H1 (cell line): Measurements from ENCODE around the gene DCUN1D3. TPM values are rescaled to one million over a fixed set of nuclear protein-coding genes. Genes with fewer than 3 reads are reported as not detected.

Experiments used
- BRCA1 ChIP-seq: IDR thresholded peaks from 2 replicates; pipeline ENCODE4 v1.6.1; 2012; ENCODE audit warnings: low read depth, low read length, improper control_type of control experiment
- CBX5 ChIP-seq: fragments of 300-800, 300-1000 bp; sonication (generic); IDR thresholded peaks from 2 replicates; pipeline ENCODE4 v1.7.1; 2016; ENCODE audit warnings: antibody characterized with exemption, low read length, low read depth
- CBX8 ChIP-seq: fragments of 300-800, 300-1000 bp; sonication (generic); IDR thresholded peaks from 2 replicates; pipeline ENCODE4 v1.7.1; 2016; ENCODE audit warnings: low read depth, low read length, borderline replicate concordance
- EZH2 ChIP-seq: fragments of 200-600 bp; sonication (generic); IDR thresholded peaks from 2 replicates; pipeline ENCODE4 v1.7.1; 2012; ENCODE audit warnings: low read depth, mild to moderate bottlenecking, moderate library complexity, low read length, inconsistent platforms; ENCODE audit not compliant: severe bottlenecking
- HDAC2 ChIP-seq, 2 experiments: fragments of 300-600 bp in 1 of 2; sonication (generic) in 1 of 2; IDR thresholded peaks; 2 replicates each; pipeline ENCODE4 v1.6.1; 2011 to 2012; ENCODE audit warnings: low read depth in 2 of 2, low read length in 2 of 2, mild to moderate bottlenecking in 2 of 2, moderate library complexity in 2 of 2, borderline replicate concordance in 1 of 2, inconsistent platforms in 1 of 2
- SIRT6 ChIP-seq: IDR thresholded peaks from one replicate; pipeline ENCODE4 v1.7.1; 2012; ENCODE audit warnings: low read length, inconsistent platforms
- SIX5 ChIP-seq: IDR thresholded peaks from 2 replicates; pipeline ENCODE4 v1.6.1; 2011; ENCODE audit warnings: mild to moderate bottlenecking, low read depth, low read length
- SRF ChIP-seq: IDR thresholded peaks from 2 replicates; pipeline ENCODE4 v1.6.1; 2011; ENCODE audit warnings: mild to moderate bottlenecking, low read depth, low read length, moderate library complexity
- polyA plus RNA-seq, 7 experiments: library from polyadenylated mRNA; depleted of rRNA in 3 of 7; stranded (reverse) in 5 of 7; unstranded in 2 of 7; fragments of >200 nt in 5 of 7; fragments of 200-250 nt in 2 of 7; gene quantifications; 1 replicate in 5 of 7; 2 replicates in 1 of 7; 4 replicates in 1 of 7; pipeline versions ENCODE4 v1.2.1 to v1.2.3, GENCODE V29; 2011 to 2013; ENCODE audit warnings: missing spikeins in 2 of 7, mixed read lengths in 2 of 7
- total RNA-seq: library from RNA; stranded (reverse); fragmentation: NEBNext Ultra II Directional; extraction: Animal tissue kit (Norgen Biotek cat#: 25700); gene quantifications from 2 replicates; pipeline ENCODE4 v1.2.1, GENCODE V29; 2021
- TF ChIP-seq, protein P1 (sequence below): fragments of 300-600 bp; sonication (generic); IDR thresholded peaks from 2 replicates; pipeline ENCODE4 v1.7.1; 2012; ENCODE audit warnings: low read length, moderate library complexity, mild to moderate bottlenecking, inconsistent platforms; ENCODE audit not compliant: insufficient replicate concordance
- TF ChIP-seq, protein P2 (sequence below): IDR thresholded peaks from 2 replicates; pipeline ENCODE4 v1.6.1; 2012; ENCODE audit warnings: inconsistent platforms

The DCUN1D3 gene
- total and polyA plus RNA-seq, 2 of the 8 experiments (the other 6 are each of a cell fraction or from before 2014, with no cell fraction given), result 3.5 to 18.2 TPM

DNA sequence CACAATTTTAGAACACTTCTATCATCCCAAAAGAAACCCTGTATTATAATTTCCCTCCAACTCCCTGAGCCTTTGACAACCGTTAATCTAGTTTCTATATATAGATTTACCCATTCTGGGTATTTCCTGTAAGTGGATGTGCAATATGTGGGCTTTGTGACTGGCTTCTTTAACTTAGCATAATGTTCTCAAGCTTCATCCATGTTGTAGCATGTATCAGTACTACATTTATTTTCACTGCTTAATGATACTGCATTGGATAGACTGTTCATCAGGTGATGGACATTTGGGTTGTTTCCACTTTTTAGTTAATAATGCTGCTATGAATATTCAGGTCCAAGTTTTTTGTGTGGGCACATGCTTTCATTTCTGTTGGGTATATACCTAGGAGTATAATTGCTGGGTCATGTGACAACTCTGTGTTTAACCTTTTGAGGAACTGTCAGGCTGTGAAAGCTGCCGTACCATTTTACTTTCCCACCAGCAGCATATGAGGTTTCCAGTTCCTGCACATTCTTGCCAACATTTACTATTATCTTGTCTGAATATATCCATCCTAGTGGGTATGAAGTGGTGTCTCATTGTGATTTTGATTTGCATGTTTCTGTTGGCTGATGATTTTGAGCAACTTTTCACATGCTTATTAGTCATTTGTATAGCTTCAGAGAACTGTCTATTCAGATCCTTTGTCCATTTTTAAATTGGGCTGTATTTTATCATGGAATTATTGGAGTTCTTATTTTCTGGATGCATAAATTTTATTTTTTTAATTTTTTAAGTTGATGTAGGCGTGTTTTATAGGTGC, 77.4 kb downstream of the DCUN1D3 start (continued):
- TF ChIP-seq, protein P1, sequence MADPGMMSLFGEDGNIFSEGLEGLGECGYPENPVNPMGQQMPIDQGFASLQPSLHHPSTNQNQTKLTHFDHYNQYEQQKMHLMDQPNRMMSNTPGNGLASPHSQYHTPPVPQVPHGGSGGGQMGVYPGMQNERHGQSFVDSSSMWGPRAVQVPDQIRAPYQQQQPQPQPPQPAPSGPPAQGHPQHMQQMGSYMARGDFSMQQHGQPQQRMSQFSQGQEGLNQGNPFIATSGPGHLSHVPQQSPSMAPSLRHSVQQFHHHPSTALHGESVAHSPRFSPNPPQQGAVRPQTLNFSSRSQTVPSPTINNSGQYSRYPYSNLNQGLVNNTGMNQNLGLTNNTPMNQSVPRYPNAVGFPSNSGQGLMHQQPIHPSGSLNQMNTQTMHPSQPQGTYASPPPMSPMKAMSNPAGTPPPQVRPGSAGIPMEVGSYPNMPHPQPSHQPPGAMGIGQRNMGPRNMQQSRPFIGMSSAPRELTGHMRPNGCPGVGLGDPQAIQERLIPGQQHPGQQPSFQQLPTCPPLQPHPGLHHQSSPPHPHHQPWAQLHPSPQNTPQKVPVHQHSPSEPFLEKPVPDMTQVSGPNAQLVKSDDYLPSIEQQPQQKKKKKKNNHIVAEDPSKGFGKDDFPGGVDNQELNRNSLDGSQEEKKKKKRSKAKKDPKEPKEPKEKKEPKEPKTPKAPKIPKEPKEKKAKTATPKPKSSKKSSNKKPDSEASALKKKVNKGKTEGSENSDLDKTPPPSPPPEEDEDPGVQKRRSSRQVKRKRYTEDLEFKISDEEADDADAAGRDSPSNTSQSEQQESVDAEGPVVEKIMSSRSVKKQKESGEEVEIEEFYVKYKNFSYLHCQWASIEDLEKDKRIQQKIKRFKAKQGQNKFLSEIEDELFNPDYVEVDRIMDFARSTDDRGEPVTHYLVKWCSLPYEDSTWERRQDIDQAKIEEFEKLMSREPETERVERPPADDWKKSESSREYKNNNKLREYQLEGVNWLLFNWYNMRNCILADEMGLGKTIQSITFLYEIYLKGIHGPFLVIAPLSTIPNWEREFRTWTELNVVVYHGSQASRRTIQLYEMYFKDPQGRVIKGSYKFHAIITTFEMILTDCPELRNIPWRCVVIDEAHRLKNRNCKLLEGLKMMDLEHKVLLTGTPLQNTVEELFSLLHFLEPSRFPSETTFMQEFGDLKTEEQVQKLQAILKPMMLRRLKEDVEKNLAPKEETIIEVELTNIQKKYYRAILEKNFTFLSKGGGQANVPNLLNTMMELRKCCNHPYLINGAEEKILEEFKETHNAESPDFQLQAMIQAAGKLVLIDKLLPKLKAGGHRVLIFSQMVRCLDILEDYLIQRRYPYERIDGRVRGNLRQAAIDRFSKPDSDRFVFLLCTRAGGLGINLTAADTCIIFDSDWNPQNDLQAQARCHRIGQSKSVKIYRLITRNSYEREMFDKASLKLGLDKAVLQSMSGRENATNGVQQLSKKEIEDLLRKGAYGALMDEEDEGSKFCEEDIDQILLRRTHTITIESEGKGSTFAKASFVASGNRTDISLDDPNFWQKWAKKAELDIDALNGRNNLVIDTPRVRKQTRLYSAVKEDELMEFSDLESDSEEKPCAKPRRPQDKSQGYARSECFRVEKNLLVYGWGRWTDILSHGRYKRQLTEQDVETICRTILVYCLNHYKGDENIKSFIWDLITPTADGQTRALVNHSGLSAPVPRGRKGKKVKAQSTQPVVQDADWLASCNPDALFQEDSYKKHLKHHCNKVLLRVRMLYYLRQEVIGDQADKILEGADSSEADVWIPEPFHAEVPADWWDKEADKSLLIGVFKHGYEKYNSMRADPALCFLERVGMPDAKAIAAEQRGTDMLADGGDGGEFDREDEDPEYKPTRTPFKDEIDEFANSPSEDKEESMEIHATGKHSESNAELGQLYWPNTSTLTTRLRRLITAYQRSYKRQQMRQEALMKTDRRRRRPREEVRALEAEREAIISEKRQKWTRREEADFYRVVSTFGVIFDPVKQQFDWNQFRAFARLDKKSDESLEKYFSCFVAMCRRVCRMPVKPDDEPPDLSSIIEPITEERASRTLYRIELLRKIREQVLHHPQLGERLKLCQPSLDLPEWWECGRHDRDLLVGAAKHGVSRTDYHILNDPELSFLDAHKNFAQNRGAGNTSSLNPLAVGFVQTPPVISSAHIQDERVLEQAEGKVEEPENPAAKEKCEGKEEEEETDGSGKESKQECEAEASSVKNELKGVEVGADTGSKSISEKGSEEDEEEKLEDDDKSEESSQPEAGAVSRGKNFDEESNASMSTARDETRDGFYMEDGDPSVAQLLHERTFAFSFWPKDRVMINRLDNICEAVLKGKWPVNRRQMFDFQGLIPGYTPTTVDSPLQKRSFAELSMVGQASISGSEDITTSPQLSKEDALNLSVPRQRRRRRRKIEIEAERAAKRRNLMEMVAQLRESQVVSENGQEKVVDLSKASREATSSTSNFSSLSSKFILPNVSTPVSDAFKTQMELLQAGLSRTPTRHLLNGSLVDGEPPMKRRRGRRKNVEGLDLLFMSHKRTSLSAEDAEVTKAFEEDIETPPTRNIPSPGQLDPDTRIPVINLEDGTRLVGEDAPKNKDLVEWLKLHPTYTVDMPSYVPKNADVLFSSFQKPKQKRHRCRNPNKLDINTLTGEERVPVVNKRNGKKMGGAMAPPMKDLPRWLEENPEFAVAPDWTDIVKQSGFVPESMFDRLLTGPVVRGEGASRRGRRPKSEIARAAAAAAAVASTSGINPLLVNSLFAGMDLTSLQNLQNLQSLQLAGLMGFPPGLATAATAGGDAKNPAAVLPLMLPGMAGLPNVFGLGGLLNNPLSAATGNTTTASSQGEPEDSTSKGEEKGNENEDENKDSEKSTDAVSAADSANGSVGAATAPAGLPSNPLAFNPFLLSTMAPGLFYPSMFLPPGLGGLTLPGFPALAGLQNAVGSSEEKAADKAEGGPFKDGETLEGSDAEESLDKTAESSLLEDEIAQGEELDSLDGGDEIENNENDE, result no peak
- TF ChIP-seq SIRT6 (no peak), SIX5 (no peak), SRF (no peak), CBX5 (no peak), HDAC2 (IDR thresholded peaks at IDR 0.05; ENCODE audit: borderline replicate concordance in 1 of 2, low read depth in 2 of 2, low read length in 2 of 2) (no peak), EZH2 (no peak), CBX8 (no peak), BRCA1 (no peak)
- TF ChIP-seq, protein P2, sequence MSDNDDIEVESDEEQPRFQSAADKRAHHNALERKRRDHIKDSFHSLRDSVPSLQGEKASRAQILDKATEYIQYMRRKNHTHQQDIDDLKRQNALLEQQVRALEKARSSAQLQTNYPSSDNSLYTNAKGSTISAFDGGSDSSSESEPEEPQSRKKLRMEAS, result no peak
